Progenitor cell of endocrine pancreas (in vitro differentiated cells): Measurements from ENCODE around the gene TCF7. TPM values are rescaled to one million over a fixed set of nuclear protein-coding genes. Genes with fewer than 3 reads are reported as not detected.
A peak's percentile ranks its signal among the peaks of the same experiment; 100 is the strongest.

Experiments
- DNase-seq: peaks from one replicate; pipeline ENCODE4 v3.0.0; 2021; ENCODE audit warnings: low spot score; ENCODE audit not compliant: unreplicated experiment
- H3K27ac Mint-ChIP-seq: 2 replicates; pipeline ENCODE4 v1.8.0; 2021; ENCODE audit warnings: mild to moderate bottlenecking, moderate library complexity, mixed read lengths
- H3K27me3 Mint-ChIP-seq: 2 replicates; pipeline ENCODE4 v1.8.0; 2021; ENCODE audit warnings: mixed read lengths
- H3K36me3 Mint-ChIP-seq: 2 replicates; pipeline ENCODE4 v1.8.0; 2022; ENCODE audit warnings: mixed read lengths; ENCODE audit not compliant: insufficient read depth
- H3K4me1 Mint-ChIP-seq: 2 replicates; pipeline ENCODE4 v1.8.0; 2021; ENCODE audit warnings: low read depth, mixed read lengths
- H3K4me3 Mint-ChIP-seq: 2 replicates; pipeline ENCODE4 v1.8.0; 2021; ENCODE audit warnings: low read depth, mild to moderate bottlenecking, moderate library complexity, mixed read lengths
- H3K9me3 Mint-ChIP-seq: 2 replicates; pipeline ENCODE4 v1.8.0; 2021; ENCODE audit warnings: low read depth, mixed read lengths
- long read RNA-seq: library from polyadenylated mRNA; unstranded; transcript quantifications from one replicate; pipeline ENCODE4 v2.0.0, GENCODE V29; 2020
- total RNA-seq: library from RNA; stranded (reverse); gene quantifications from 2 replicates; pipeline ENCODE4 v1.2.1, GENCODE V29; 2021
- TF ChIP-seq, protein P1 (sequence below): fragments of 200-600 bp; sonication (generic); IDR thresholded peaks from one replicate; pipeline ENCODE4 v1.5.0; 2021; ENCODE audit warnings: antibody characterized with exemption, mild to moderate bottlenecking; ENCODE audit not compliant: unreplicated experiment

Gene TCF7
- 14.4 and 16.6 TPM in 2 replicates for total RNA-seq
- long read RNA-seq, partial matches to known transcripts = 0 of 8 reads
- long read RNA-seq, other reads (novel, unspliced or antisense) = 8 of 8 reads

DNA sequence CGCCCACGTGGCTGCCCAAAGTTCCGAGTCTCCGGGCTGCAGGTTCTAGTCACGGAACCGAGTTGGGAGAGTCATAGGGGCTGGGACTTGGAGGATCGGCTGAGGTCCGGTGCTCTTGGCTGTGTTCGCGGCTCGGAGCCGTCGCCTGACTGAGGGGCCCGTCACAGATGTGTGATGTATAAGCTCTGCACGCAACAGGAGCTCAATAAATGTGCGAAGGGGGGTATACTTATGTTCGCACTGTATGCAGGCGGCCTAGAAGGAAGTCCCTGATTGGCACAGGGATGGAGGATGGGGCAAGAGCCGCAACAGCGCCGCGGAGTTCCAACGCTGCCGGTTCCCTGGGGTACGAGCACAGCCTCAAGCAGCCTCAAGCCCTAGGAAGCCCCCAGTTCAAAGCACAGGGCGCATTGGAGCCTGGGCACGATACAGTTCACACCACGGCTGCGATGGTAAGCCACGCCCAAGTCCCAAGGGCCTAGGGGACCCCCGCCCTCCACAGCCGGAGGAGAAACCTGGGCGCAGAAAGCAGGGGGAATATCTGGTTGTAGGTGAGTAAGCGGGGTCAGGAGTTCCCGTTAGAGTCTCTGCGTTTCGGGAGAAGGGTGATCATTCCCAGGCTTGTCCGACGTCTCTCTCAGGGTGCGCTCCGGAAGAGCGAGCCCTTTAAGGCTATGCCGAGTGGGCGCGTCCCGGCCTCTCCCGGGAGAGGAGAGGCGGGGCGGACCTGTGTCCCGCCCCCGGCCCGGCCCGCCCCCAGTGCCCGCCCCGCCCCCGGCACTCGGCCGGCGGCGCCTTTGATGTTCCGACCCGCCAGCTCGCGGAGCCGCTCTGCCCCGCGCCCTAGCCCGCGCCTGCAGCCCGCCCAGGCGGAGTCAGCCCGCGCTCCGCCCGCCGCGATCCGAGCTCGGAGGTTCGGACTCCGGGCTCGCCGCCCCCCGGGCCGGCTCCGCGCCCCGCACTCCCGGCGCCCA is at the start of gene TCF7:
Gene TCF7 (plus strand): TSS at position 780 of the 974 bp plus-strand sequence. CDS start 226 bp downstream, outside the sequence.
- Mint-ChIP-seq H3K27me3 (peaks cover 33% of the 10 kb centered on the region), H3K4me1 (peaks cover 12% of the 10 kb centered on the region)
- TF ChIP-seq, protein P1, sequence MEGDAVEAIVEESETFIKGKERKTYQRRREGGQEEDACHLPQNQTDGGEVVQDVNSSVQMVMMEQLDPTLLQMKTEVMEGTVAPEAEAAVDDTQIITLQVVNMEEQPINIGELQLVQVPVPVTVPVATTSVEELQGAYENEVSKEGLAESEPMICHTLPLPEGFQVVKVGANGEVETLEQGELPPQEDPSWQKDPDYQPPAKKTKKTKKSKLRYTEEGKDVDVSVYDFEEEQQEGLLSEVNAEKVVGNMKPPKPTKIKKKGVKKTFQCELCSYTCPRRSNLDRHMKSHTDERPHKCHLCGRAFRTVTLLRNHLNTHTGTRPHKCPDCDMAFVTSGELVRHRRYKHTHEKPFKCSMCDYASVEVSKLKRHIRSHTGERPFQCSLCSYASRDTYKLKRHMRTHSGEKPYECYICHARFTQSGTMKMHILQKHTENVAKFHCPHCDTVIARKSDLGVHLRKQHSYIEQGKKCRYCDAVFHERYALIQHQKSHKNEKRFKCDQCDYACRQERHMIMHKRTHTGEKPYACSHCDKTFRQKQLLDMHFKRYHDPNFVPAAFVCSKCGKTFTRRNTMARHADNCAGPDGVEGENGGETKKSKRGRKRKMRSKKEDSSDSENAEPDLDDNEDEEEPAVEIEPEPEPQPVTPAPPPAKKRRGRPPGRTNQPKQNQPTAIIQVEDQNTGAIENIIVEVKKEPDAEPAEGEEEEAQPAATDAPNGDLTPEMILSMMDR = no peak

DNA sequence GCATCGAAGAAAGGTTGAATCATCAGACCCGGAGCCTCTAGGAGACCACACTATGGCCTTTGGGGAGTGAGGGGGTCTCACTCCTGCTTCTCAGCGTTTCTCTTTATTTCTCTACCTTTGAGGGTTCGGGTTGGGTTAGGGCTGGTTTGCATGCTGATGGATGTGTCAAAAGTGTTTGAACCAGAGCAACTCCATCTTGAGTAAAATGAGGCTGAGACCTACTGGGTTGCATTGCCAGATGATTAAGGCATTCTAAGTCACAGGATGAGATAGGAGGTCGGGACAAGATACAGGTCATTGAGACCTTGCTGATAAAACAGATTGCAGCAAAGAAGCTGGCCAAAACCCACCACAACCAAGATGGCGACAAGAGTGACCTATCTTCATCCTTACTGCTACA is 44.9 kb upstream of the TCF7 start:
- H3K4me3 Mint-ChIP-seq = no peak overlapping the region
- peaks cover 20% of the 10 kb centered on the region for H3K27me3 Mint-ChIP-seq
- TF ChIP-seq, protein P1 = no peak
- no peaks in the 10 kb centered on the region for H3K36me3 Mint-ChIP-seq
- H3K9me3 Mint-ChIP-seq = no peaks in the 10 kb centered on the region
- DNase-seq = no peak
- H3K27ac Mint-ChIP-seq = no peak overlapping the region
- peaks cover 3% of the 10 kb centered on the region for H3K4me1 Mint-ChIP-seq

More for the DNA sequence above, at the start of gene TCF7:
- H3K9me3 Mint-ChIP-seq = no peaks in the 10 kb centered on the region
- peak; percentile 69 for DNase-seq
- peak within 1 kb of the TSS; percentile 81 for H3K4me3 Mint-ChIP-seq
- H3K27ac Mint-ChIP-seq = peak within 1 kb of the TSS; percentile 87
- peaks cover 1% of the 10 kb centered on the region for H3K36me3 Mint-ChIP-seq

DNA sequence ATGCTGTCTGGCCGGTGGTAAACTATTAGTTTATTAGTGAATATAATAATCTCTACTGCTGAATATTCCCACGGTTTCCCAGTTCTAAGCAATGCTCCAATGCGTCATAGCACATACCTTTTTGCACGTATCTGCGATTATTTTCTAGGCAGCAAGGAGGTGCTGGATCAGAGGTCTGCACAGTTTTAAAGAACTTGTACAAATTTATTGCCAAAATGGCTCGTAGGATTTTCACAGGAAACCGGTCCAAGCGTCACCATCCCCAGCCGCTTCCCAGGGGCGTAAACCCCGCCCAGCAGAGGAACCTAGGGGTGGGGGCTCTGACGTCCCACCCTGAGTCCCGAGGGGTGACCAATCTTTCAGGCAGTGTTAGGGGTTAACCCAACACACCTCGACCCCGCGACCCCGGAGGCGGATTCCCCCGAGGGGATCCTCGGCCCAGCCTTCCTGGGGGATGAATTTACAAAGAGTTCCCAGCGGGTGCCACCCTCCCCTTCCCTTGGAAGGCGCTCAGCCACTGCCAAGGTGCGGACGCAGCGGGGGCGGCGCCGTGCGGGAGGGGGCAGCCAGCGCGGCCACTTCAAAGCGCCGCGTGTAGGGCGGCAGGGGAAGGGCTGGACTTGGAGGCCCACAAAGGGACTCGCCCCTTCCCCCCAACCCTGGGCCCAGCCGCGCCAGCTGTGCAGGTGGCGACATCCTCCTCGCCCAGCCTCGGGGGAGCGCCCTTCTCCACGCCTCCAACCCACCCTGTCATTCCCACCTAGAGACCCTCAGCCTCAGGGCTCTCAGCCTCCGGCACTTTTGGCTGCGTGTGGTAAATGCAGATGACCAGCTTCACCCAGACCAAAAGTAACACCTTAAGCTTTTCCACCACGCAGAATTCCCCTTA is 43.5 kb upstream of the TCF7 start:
- Mint-ChIP-seq H3K36me3 (no peaks in the 10 kb centered on the region), H3K27me3 (peaks cover 20% of the 10 kb centered on the region), H3K4me3 (peak overlapping the region; percentile 66), H3K27ac (no peak overlapping the region), H3K4me1 (peaks cover 3% of the 10 kb centered on the region), H3K9me3 (no peaks in the 10 kb centered on the region)
- TF ChIP-seq, protein P1 = no peak
- DNase-seq = no peak

DNA sequence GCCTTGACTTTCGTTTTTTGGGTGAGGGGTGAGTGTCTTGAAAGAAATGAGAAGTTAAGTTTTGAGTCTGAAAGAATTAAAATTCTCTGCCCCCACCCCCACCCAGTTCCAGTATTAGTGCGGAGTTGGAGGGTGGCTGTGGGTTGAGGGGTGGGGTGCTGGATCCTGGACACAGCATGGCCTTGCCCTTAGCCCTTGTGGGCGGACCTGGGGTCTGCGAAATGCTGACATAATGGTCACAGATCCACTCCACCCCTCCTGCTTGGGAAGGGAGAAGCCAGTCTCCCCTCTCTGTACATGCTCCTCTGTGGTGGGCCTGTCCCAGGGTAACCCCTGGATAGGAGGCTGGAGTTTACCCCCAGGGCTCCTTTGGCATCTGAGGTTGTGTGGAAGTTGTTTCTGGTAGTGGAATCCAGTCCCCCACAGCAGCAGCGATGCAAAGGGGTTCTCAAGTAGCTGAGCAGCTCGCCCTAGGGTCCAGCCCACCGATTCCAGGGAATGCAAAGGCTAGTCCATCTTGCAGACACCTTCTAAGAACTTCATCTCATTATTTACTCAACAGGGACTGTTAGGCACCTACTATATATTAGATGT is 42.8 kb upstream of the TCF7 start:
- Mint-ChIP-seq H3K27me3 (peaks cover 20% of the 10 kb centered on the region), H3K27ac (no peak overlapping the region), H3K9me3 (no peaks in the 10 kb centered on the region), H3K36me3 (no peaks in the 10 kb centered on the region), H3K4me1 (peaks cover 3% of the 10 kb centered on the region), H3K4me3 (peak overlapping the region; percentile 66)
- TF ChIP-seq, protein P1 = no peak
- no peak for DNase-seq
